Calu3 (cell line): ENCODE data around the gene MCM7. TPM values are rescaled to one million over a fixed set of nuclear protein-coding genes. Genes with fewer than 3 reads are reported as not detected.
A peak's percentile ranks its signal among the peaks of the same experiment; 100 is the strongest.
"Not testable (repeated sequence)": the region's sequence is repeated elsewhere in the genome, so short reads cannot be mapped to it uniquely, and the experiment has no call there.

Experiments
- BruUV-seq: library from RNA; stranded (reverse); fragments of 400-500 nt; replicated peaks from 2 replicates; lab custom pipeline; 2021; lab: Mats Ljungman, UMichigan
- CTCF ChIA-PET: fragments of 300-600 bp; sonication (Branson Sonifier 250); formaldehyde crosslinking; loops from one replicate; lab custom pipeline; 2022; ENCODE audit warnings: antibody characterized with exemption; lab: Charles Lee
- DNase-seq: peaks from one replicate; pipeline ENCODE4 v3.0.0; 2022
- H3K27ac Mint-ChIP-seq: one replicate; pipeline ENCODE4 v1.8.0; 2022; ENCODE audit warnings: mixed read lengths; ENCODE audit not compliant: unreplicated experiment
- H3K27me3 Mint-ChIP-seq: one replicate; pipeline ENCODE4 v1.8.0; 2022; ENCODE audit warnings: mixed read lengths; ENCODE audit not compliant: unreplicated experiment
- H3K36me3 Mint-ChIP-seq: one replicate; pipeline ENCODE4 v1.8.0; 2022; ENCODE audit warnings: mild to moderate bottlenecking, moderate library complexity, mixed read lengths; ENCODE audit not compliant: insufficient read depth, unreplicated experiment
- H3K4me1 Mint-ChIP-seq: one replicate; pipeline ENCODE4 v1.8.0; 2022; ENCODE audit warnings: mild to moderate bottlenecking, low read depth, mixed read lengths; ENCODE audit not compliant: unreplicated experiment
- H3K4me3 Mint-ChIP-seq: one replicate; pipeline ENCODE4 v1.8.0; 2022; ENCODE audit warnings: mild to moderate bottlenecking, low read depth, moderate library complexity, mixed read lengths; ENCODE audit not compliant: unreplicated experiment
- H3K9me3 Mint-ChIP-seq: one replicate; pipeline ENCODE4 v1.8.0; 2022; ENCODE audit warnings: low read depth, mixed read lengths; ENCODE audit not compliant: unreplicated experiment
- CTCF ChIP-seq: fragments of 200-600 bp; IDR thresholded peaks from one replicate; pipeline ENCODE4 v1.8.0; 2022; ENCODE audit warnings: antibody characterized with exemption; ENCODE audit not compliant: unreplicated experiment
- intact Hi-C: fragments of 100-400 bp; cut with micrococcal nuclease; formaldehyde crosslinking; loops from one replicate; pipeline ENCODE4 v1.10.0; 2022; ENCODE audit not compliant: unreplicated experiment
- total RNA-seq: library from RNA; stranded (reverse); gene quantifications from 2 replicates; pipeline ENCODE4 v1.2.3, GENCODE V29; 2022

The MCM7 gene
- total RNA-seq, 1 experiment from 2014 or later, result 122 TPM

- no peaks in the 10 kb centered on the region for H3K27me3 Mint-ChIP-seq
- intact Hi-C loops, result loop anchor here (5.0 kb wide), 1 partner anchor 80 kb away; no protein-coding TSS in a partner anchor
- no peak for TF ChIP-seq CTCF
- H3K27ac Mint-ChIP-seq, result no peak overlapping the region
- CTCF ChIA-PET, result interaction anchor here (0.8 to 1.5 kb wide), 3 partner anchors 17 to 86 kb away, joined by 4 to 8 read pairs (median 6); partner anchors contain the start of gene LAMTOR4
- H3K36me3 Mint-ChIP-seq, result peaks cover 13% of the 10 kb centered on the region
- BruUV-seq, result no TSS peak
- H3K4me3 Mint-ChIP-seq, result no peak overlapping the region
- no peaks in the 10 kb centered on the region for H3K9me3 Mint-ChIP-seq
- H3K4me1 Mint-ChIP-seq, result peaks cover 13% of the 10 kb centered on the region
- DNase-seq, result no peak
Measured at GRCh38 chr7:100132126-100132525, 30.9 kb upstream of the MCM7 start.

- peak; percentile 73 for DNase-seq
- intact Hi-C loops, result loop anchor here (5.0 kb wide), 1 partner anchor 81 kb away; no protein-coding TSS in a partner anchor
- CTCF ChIA-PET, result interaction anchor here (0.7 to 0.8 kb wide), 2 partner anchors 87 to 90 kb away, joined by 3 to 4 read pairs; no protein-coding TSS in a partner anchor
- no peaks in the 10 kb centered on the region for H3K9me3 Mint-ChIP-seq
- peaks cover 13% of the 10 kb centered on the region for H3K4me1 Mint-ChIP-seq
- peak; percentile 78 for TF ChIP-seq CTCF
- H3K27ac Mint-ChIP-seq, result no peak overlapping the region
- BruUV-seq, result no TSS peak
- H3K36me3 Mint-ChIP-seq, result peaks cover 26% of the 10 kb centered on the region
- H3K27me3 Mint-ChIP-seq, result no peaks in the 10 kb centered on the region
- peak overlapping the region; percentile 33 for H3K4me3 Mint-ChIP-seq
Measured at GRCh38 chr7:100130608-100131453, 29.6 kb upstream of the MCM7 start.

GRCh38 chr7:100130220-100130607 is 29.0 kb upstream of the MCM7 start:
- CTCF ChIA-PET, result interaction anchor here (0.7 kb wide), 1 partner anchor 89 kb away, joined by 3 read pairs; no protein-coding TSS in a partner anchor
- H3K9me3 Mint-ChIP-seq, H3K27me3 Mint-ChIP-seq, DNase-seq, H3K27ac Mint-ChIP-seq, H3K4me3 Mint-ChIP-seq, BruUV-seq: not testable (repeated sequence)
- peaks cover 13% of the 10 kb centered on the region for H3K4me1 Mint-ChIP-seq
- intact Hi-C loops, result loop anchor here (5.0 kb wide), 1 partner anchor 82 kb away; no protein-coding TSS in a partner anchor
- H3K36me3 Mint-ChIP-seq, result peaks cover 31% of the 10 kb centered on the region

- H3K4me3 Mint-ChIP-seq, result no peak overlapping the region
- CTCF ChIA-PET, result interaction anchor here (0.6 kb wide), 1 partner anchor 48 kb away, joined by 3 read pairs; the partner anchor contains the start of gene GPC2
Measured at GRCh38 chr7:100128637-100128963, 27.4 kb upstream of the MCM7 start.

More at GRCh38 chr7:100128637-100128963, 27.4 kb upstream of the MCM7 start:
- no peak for TF ChIP-seq CTCF
- H3K4me1 Mint-ChIP-seq, result peaks cover 13% of the 10 kb centered on the region
- no peaks in the 10 kb centered on the region for H3K27me3 Mint-ChIP-seq
- H3K27ac Mint-ChIP-seq, result no peak overlapping the region
- peaks cover 31% of the 10 kb centered on the region for H3K36me3 Mint-ChIP-seq
- DNase-seq, result no peak
- intact Hi-C loops, result no loop called here
- H3K9me3 Mint-ChIP-seq, result no peaks in the 10 kb centered on the region
- no TSS peak for BruUV-seq
